Suppressor macrophage treated with lipopolysaccharide for 4 hours (primary cell): ENCODE data around the gene SNX32.

Experiments used
- DNase-seq: peaks from one replicate; pipeline ENCODE4 v3.0.0-alpha.2; 2020

SNX32 gene

GRCh38 chr11:65857853-65858680, 24.3 kb downstream of the SNX32 start, which contains the start of gene CFL1:
TSS of gene CFL1 (minus strand) at chr11:65858180. CDS start at chr11:65858099, 81 bp downstream.
- DNase-seq: peak; percentile 99

DNA sequence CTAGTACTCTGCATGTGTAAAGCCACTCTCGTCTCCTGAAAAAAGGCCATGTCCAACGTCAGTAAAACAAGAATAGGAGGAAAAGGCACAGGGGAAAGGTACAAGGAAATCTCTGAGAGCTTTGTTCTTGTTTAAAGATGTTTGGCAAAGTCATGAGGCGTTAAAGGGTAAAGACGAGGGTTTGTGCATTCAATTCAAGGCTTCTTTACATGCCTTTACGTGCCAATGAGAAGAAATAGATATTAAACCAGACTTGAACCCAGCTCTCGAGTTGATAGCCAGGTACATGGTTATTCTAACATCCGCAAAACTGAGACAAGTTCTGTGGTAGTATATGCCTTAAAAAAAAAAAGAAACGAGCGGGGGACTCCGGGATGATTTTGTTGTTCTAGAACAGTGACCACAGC, 24.9 kb downstream of the SNX32 start:
- DNase-seq: no peak

DNA sequence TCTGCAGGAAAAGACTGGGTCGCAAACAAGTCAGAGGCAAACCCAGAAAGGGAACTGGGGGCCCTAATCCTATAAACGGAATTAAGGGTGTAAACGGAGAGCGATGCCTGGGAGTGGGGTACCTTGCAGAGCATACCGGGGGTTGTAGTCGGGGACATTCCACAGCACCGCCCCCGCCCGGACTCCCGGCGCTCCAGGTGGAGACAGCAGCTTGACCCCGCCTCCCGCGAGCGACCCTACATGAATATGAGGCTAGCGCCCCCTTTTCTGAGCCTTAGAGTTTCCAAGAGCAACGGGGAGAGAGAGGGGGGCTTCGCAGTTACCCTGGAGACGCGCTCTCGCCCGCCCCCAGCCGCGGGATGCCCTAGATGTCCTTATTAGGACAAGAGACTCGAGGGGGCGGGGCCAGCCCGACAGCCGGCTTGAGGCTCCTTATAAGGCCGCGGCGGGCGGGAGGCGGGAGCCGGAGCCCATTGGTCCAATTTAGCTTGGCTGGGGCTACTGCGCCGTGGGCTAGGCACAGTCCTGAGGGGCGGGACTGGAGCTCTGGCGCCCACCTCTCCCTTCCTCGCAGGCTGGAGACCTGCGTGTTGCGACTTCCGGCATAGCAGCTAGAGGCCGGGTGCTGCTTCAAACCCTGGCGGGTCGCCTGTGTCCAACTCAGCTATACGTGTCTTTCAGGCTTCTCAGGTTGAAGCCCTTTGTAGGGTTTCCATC, 25.5 kb downstream of the SNX32 start:
- peak; percentile 98 for DNase-seq

DNA sequence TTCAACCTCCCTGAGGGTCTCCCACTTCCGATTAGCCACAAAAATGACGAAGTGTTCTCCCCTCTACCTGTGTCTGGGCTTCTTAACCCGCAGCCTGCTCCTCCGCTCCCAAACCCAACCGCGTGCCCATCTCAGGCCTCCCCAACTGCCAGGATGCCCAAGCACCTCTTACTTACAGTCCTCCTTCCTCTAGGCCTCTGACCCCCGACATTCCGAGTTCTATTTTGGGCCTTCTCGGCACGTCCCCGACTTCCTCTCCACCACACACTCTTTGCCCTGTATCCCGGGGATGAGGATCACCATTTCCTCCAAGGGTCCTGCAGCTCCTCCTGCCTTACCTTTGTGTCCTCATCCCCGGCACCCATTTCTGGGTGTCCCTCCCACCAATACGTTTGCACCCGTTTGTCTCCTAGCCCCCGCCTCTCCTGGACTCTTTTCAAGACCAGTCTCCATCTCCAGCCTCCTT, 26.1 kb downstream of the SNX32 start:
- peak; percentile 14 for DNase-seq

GRCh38 chr11:65860278-65861164, 26.8 kb downstream of the SNX32 start, which contains the start of gene MUS81:
TSS of gene MUS81 (plus strand) at chr11:65860433. CDS start at chr11:65860754, 321 bp downstream.
- DNase-seq: peak; percentile 95

- DNase-seq: no peak
These were observed 27.4 kb downstream of the SNX32 start for GRCh38 chr11:65861165-65861505.

- no peak for DNase-seq
These were observed 27.9 kb downstream of the SNX32 start for GRCh38 chr11:65861533-65862183.

DNA sequence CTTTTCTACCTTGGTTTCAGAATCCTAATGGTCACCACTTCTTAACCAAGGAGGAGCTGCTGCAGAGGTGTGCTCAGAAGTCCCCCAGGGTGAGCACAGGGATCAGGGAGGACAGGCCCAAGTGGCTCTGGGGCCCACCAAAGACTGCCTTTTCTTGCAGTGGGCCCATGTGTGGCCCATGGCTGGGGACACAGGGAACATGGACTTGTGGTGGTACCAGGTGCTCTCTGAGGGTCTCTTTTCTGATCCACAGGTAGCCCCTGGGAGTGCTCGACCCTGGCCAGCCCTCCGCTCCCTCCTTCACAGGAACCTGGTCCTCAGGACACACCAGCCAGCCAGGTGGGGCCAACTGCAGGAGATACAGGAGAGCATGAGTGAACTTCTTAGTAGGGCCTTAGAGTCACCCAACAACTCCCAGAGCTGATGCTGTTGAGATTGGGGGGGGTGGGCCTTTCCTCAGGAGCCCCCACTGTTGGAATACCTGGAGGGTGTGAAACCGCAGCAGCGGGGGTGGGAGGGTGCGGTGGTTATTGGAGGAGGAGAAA, 28.5 kb downstream of the SNX32 start:
- DNase-seq: no peak

DNA sequence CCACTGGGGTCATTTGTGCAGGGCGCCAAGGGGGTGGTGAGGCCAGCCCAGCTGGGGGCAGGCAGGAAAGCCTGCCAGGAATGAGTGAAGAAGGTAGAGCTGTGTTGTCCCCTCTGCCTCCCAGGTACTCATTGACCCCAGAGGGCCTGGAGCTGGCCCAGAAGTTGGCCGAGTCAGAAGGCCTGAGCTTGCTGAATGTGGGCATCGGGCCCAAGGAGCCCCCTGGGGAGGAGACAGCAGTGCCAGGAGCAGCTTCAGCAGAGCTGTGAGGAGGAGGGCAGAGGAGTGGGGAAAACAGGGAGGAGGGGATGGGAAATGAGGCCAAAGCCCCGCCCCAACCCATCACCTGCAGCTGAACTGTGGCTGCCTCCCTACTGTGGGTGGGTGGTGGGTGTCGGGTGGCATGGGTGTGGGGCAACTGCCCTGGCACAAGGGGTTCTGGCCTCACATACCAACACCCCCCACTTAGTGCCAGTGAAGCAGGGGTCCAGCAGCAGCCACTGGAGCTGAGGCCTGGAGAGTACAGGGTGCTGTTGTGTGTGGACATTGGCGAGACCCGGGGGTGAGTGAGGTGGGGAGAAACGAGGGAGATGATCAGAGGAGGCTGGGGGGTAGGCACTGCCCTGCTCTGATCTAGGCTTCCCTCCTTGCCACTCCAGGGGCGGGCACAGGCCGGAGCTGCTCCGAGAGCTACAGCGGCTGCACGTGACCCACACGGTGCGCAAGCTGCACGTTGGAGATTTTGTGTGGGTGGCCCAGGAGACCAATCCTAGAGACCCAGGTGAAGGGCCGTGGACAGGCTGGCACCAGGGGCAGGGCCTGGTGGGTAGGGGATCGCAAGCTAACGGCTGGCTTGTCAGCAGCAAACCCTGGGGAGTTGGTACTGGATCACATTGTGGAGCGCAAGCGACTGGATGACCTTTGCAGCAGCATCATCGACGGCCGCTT, 29.5 kb downstream of the SNX32 start:
- DNase-seq: no peak

DNA sequence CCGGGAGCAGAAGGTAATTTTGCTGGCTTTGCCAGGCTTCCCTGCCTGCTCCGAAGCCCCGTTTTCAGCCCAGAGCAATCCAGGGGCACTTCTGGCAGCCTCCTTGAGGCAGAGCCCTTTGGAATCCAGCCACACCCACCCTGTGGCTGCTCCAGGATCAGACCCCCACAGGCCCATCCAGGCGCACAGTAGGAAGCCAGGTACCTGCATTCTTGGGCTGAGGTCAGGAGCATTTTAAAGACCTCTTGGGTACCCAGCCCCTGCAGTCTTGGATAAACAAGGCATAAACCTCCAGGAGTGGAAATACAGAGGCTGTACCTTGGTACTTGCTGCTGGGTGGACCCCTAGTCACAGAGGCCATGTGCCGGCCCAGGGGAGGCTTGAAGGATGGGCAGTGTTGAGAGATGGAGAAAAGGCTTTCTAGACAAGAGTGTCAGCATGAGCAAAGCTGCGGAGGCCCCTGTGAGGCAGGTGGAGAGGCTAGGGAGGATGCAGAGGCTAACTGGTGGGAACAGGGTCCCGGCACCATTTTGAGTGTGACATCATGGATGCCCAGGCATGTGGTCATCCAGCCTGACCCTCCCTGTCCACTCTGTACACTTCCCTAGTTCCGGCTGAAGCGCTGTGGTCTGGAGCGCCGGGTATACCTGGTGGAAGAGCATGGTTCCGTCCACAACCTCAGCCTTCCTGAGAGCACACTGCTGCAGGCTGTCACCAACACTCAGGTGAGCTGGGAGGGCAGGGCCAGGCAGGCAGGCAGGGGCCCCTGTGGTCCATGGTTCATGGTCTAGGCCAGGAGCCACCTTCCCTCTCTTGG, 30.3 kb downstream of the SNX32 start:
- no peak for DNase-seq

- no peak for DNase-seq
These were observed 31.1 kb downstream of the SNX32 start for GRCh38 chr11:65864706-65865471.

DNA sequence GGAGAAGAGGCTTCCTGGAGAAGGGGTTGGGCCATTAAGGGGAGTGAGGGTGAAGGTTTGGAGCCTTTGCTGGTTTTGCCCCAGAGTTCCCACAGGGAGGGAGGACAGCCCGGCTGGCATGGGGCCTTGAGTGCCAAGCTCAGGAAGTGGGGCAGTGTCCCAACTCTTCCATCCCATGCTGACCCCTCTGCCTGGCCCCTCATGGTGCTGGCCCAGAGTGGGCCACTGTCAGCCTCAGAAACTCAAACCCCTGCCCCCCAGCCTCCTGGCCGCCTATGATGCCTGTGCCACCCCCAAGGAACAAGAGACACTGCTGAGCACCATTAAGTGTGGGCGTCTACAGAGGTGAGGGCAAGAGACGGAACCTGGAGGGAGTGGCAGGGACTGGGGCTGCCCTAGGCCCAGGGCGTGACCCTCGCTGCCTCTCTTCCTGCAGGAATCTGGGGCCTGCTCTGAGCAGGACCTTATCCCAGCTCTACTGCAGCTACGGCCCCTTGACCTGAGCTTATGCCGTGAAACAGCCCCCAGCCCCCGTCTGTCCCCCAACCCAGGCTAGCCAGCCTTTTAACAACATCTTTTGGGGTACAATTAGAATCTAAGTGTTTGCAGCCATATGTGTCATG, 31.9 kb downstream of the SNX32 start:
- no peak for DNase-seq

GRCh38 chr11:65866509-65867283, 32.9 kb downstream of the SNX32 start:
- DNase-seq: no peak

- DNase-seq: no peak
These were observed 33.7 kb downstream of the SNX32 start for GRCh38 chr11:65867284-65868071.

DNA sequence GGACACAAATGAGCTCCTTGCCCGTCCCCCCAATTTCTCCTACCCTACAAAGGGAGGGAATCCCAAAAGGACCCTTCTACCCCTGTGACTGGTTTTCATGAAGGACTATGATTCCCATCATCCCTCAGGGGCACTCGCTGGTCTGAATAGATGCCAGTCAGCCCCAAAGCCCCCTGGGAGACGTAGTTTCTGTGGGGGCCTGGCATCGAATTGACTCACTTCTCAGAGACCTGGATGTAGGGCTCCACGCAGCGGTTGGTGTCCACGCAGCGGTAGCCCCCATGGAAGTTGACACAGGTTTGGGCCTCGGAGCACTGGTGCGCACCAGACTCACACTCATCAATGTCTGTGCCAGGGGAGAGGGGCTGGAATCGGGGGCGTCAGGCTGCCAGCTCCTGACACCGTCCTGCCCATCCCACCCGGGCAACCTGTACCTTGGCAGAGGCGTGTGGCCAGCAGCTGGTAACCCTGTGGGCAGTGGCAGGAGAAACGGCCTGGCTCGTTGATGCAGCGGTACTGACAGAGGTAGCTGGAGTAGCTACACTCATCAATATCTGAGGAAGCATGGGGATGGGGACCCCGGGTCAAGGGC, 34.4 kb downstream of the SNX32 start:
- no peak for DNase-seq

DNA sequence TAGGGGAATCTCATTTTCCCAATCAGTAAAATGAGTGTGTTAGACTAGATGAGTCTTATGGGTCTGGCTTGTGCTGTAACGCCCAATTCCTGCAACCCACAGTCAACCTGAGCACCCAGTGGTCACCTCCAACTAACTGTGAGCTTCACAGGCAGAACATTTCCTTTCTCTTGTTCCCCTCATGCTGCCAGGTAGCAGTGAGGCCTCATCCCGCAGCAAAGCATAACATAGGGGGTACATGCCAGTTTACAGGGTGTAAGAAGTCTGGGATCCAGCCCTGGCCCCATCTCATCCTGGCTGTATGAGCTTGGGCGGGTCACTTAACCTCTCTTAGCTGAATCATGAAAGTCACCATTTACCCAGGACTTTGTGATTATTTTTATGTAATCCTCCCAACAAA, 35.1 kb downstream of the SNX32 start:
- DNase-seq: no peak
